GM04504 (cell line): ENCODE data around the gene ANO8.
"Not testable (repeated sequence)": the region's sequence is repeated elsewhere in the genome, so short reads cannot be mapped to it uniquely, and the experiment has no call there.

ENCODE experiments used
- DNase-seq: peaks from one replicate; pipeline ENCODE4 v3.0.0-alpha.2; 2012; ENCODE audit warnings: low read depth

The ANO8 gene

GRCh38 chr19:17334414-17335409 lies at the start of gene ANO8:
Gene ANO8 (minus strand): TSS chr19:17334855. CDS start chr19:17334670, 185 bp downstream.
- peak; percentile 97 for DNase-seq

- DNase-seq = no peak
Measured at GRCh38 chr19:17380426-17381138, 45.9 kb upstream of the ANO8 start.

GRCh38 chr19:17379221-17379631 lies 44.6 kb upstream of the ANO8 start:
- DNase-seq = no peak

- no peak for DNase-seq
Measured at GRCh38 chr19:17378271-17378670, 43.6 kb upstream of the ANO8 start.

- DNase-seq = no peak
Measured at GRCh38 chr19:17376935-17377600, 42.4 kb upstream of the ANO8 start, which contains the start of gene PLVAP. Gene PLVAP (minus strand): TSS chr19:17377342. CDS start chr19:17377288, 54 bp downstream.

- DNase-seq = no peak
Measured at GRCh38 chr19:17370026-17370587, 35.5 kb upstream of the ANO8 start.

GRCh38 chr19:17365361-17365760 lies 30.7 kb upstream of the ANO8 start:
- no peak for DNase-seq

- DNase-seq = not testable (repeated sequence)
Measured at GRCh38 chr19:17363852-17364605, 29.4 kb upstream of the ANO8 start.

GRCh38 chr19:17359905-17360800 lies 25.5 kb upstream of the ANO8 start:
- no peak for DNase-seq

- DNase-seq = no peak
Measured at GRCh38 chr19:17358395-17358794, 23.7 kb upstream of the ANO8 start.

GRCh38 chr19:17357724-17358123 lies 23.1 kb upstream of the ANO8 start:
- no peak for DNase-seq

GRCh38 chr19:17357078-17357666 lies 22.5 kb upstream of the ANO8 start:
- DNase-seq = no peak

- no peak for DNase-seq
Measured at GRCh38 chr19:17353386-17353785, 18.7 kb upstream of the ANO8 start.

- DNase-seq = no peak
Measured at GRCh38 chr19:17352608-17353280, 18.1 kb upstream of the ANO8 start.

GRCh38 chr19:17351815-17352435 lies 17.3 kb upstream of the ANO8 start:
- DNase-seq = no peak

- no peak for DNase-seq
Measured at GRCh38 chr19:17348700-17349099, 14.0 kb upstream of the ANO8 start.

GRCh38 chr19:17347877-17348276 lies 13.2 kb upstream of the ANO8 start:
- no peak for DNase-seq

- no peak for DNase-seq
Measured at GRCh38 chr19:17347361-17347760, 12.7 kb upstream of the ANO8 start.
